Measurements from ENCODE around the gene LMOD1. TPM values are rescaled to one million over a fixed set of nuclear protein-coding genes. Genes with fewer than 3 reads are reported as not detected.

Gene LMOD1
- total RNA-seq, 1 donor from 2014 or later = 9.2 TPM

GRCh38 chr1:201984446-201984845 is 38.1 kb upstream of the LMOD1 start:
- TF ChIP-seq CTCF (IDR thresholded peaks at IDR 0.05; ENCODE audit: borderline replicate concordance) = no peak
- no peak for DNase-seq
- no peaks in the 10 kb centered on the region for H3K9me3 ChIP-seq (replicated peaks)
- no peaks in the 10 kb centered on the region for H3K27me3 ChIP-seq (ENCODE audit: low read depth)
- H3K4me1 ChIP-seq = peaks cover 51% of the 10 kb centered on the region
- intact Hi-C loops (cut with micrococcal nuclease) = no loop called here
- H3K27ac ChIP-seq (replicated peaks) = peak overlapping the region; percentile 96
- H3K4me3 ChIP-seq = no peak overlapping the region
- peaks cover 9% of the 10 kb centered on the region for H3K36me3 ChIP-seq

- Histone ChIP-seq H3K4me1 (peaks cover 49% of the 10 kb centered on the region), H3K4me3 (peak overlapping the region; percentile 89), H3K27me3 (ENCODE audit: low read depth) (no peaks in the 10 kb centered on the region), H3K36me3 (no peaks in the 10 kb centered on the region), H3K9me3 (replicated peaks) (no peaks in the 10 kb centered on the region), H3K27ac (replicated peaks) (peak overlapping the region; percentile 96)
- no peak for TF ChIP-seq CTCF (IDR thresholded peaks at IDR 0.05; ENCODE audit: borderline replicate concordance)
- DNase-seq = no peak
- intact Hi-C loops (cut with micrococcal nuclease) = no loop called here
Measured at GRCh38 chr1:201983380-201983805, 37.0 kb upstream of the LMOD1 start.

- TF ChIP-seq CTCF (IDR thresholded peaks at IDR 0.05; ENCODE audit: borderline replicate concordance) = peak; percentile 36
- Histone ChIP-seq H3K36me3 (no peaks in the 10 kb centered on the region), H3K4me1 (peaks cover 49% of the 10 kb centered on the region), H3K9me3 (replicated peaks) (no peaks in the 10 kb centered on the region), H3K27me3 (ENCODE audit: low read depth) (no peaks in the 10 kb centered on the region), H3K4me3 (peak within 1 kb of the TSS; percentile 89), H3K27ac (replicated peaks) (peak within 1 kb of the TSS; percentile 96)
- intact Hi-C loops (cut with micrococcal nuclease) = no loop called here
- peak; percentile 80 for DNase-seq
Measured at GRCh38 chr1:201982623-201983379, 36.5 kb upstream of the LMOD1 start, which contains the start of gene RNPEP. RNPEP (plus strand) TSS chr1:201982648; CDS start chr1:201982667, 19 bp downstream.

- TF ChIP-seq CTCF (IDR thresholded peaks at IDR 0.05; ENCODE audit: borderline replicate concordance) = no peak
- peak; percentile 84 for DNase-seq
- Histone ChIP-seq H3K27me3 (ENCODE audit: low read depth) (no peaks in the 10 kb centered on the region), H3K4me3 (peak overlapping the region; percentile 89), H3K4me1 (peaks cover 46% of the 10 kb centered on the region), H3K36me3 (no peaks in the 10 kb centered on the region), H3K9me3 (replicated peaks) (no peaks in the 10 kb centered on the region), H3K27ac (replicated peaks) (peak overlapping the region; percentile 96)
- intact Hi-C loops (cut with micrococcal nuclease) = no loop called here
Measured at GRCh38 chr1:201982082-201982622, 35.8 kb upstream of the LMOD1 start.

- intact Hi-C loops (cut with micrococcal nuclease) = loop anchor here (5.0 kb wide), 2 partner anchors 73 to 93 kb away; no protein-coding TSS in a partner anchor
- Histone ChIP-seq H3K36me3 (peaks cover 53% of the 10 kb centered on the region), H3K4me1 (peaks cover 9% of the 10 kb centered on the region), H3K27me3 (ENCODE audit: low read depth) (no peaks in the 10 kb centered on the region), H3K9me3 (replicated peaks) (no peaks in the 10 kb centered on the region), H3K4me3 (no peak overlapping the region), H3K27ac (replicated peaks) (no peak overlapping the region)
- TF ChIP-seq CTCF (IDR thresholded peaks at IDR 0.05; ENCODE audit: borderline replicate concordance) = no peak
- no peak for DNase-seq
Measured at GRCh38 chr1:201970334-201971159, 24.2 kb upstream of the LMOD1 start.
